ENCODE measurements around the gene EIF4G1. TPM values are rescaled to one million over a fixed set of nuclear protein-coding genes. Genes with fewer than 3 reads are reported as not detected.
A peak's percentile ranks its signal among the peaks of the same experiment; 100 is the strongest.

The EIF4G1 gene
- total and polyA plus RNA-seq, 2 of the 8 experiments (the other 6 are each of a cell fraction or from before 2014, with no cell fraction given) = 318 to 473 TPM

DNA sequence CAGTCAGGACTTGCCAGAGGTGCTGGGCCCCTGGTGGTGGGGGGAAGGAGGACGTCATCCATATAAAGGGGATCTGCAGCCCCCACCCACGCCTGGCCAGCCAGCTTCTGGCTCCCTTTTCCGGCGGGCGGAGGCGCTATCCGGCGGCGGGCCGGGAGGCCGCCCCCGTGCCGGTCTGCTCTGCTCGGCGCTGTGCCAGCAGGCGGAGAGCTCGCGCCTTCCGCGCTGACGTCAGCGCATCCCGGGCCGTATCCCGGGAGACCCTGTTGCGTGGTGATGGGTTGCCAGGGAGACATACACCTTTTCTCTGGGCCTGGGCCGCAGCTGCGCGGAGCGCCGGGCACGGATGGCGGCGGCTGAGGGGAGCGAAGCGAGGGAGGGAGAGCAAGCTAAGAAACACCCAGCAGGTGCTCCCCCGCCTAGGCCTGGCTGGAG lies 24.1 kb downstream of the EIF4G1 start:
- peaks cover 5 to 27% (median 18%) of the 10 kb centered on the region in 4 experiments for H3K4me1 ChIP-seq (replicated peaks in 1 of 4; ENCODE audit: control insufficient read depth in 3 of 4, insufficient read depth in 4 of 4, low read length in 3 of 4)
- peaks cover 7 to 19% (median 16%) of the 10 kb centered on the region in 4 experiments; a peak in 7 of 8 replicates for H3K36me3 ChIP-seq (ENCODE audit: control insufficient read depth in 2 of 4, insufficient read depth in 4 of 4, low read length in 3 of 4)
- no peaks in the 10 kb centered on the region for H3K9me3 ChIP-seq (ENCODE audit: insufficient read depth in 2 of 2, low read depth in 1 of 2, low read length in 1 of 2)
- TF ChIP-seq GABPA (IDR thresholded peaks at IDR 0.05; ENCODE audit: borderline replicate concordance, insufficient read depth, low read length) (0 out of 2 replicates have a peak, but pooled peaks have one; percentile 22), NANOG (IDR thresholded peaks at IDR 0.05; ENCODE audit: insufficient read depth, low read depth, low read length, poor library complexity, severe bottlenecking) (no peak), SIRT6 (IDR thresholded peaks at IDR 0.05; ENCODE audit: low read length) (no peak), CREB1 (IDR thresholded peaks at IDR 0.05) (peak; percentile 90), EGR1 (IDR thresholded peaks at IDR 0.05; ENCODE audit: borderline replicate concordance, low read depth, low read length) (peak; percentile 86; the same call in 1 of the 2 replicates), SUZ12 (IDR thresholded peaks at IDR 0.05; ENCODE audit: low read length) (no peak), JUN (IDR thresholded peaks at IDR 0.05; ENCODE audit: low read depth, low read length) (no peak), PHF8 (conservative IDR thresholded peaks at IDR 0.05; ENCODE audit: low read depth, low read length) (no peak), SP1 (IDR thresholded peaks at IDR 0.05; ENCODE audit: low read depth, low read length) (no peak), BRCA1 (IDR thresholded peaks at IDR 0.05; ENCODE audit: low read depth, low read length) (no peak), YY1 (IDR thresholded peaks at IDR 0.05; ENCODE audit: low read depth, low read length) (0 out of 2 replicates have a peak, but pooled peaks have one; percentile 44), TEAD4 (IDR thresholded peaks at IDR 0.05; ENCODE audit: low read depth, low read length) (no peak), TAF1 (IDR thresholded peaks at IDR 0.05; ENCODE audit: low read depth, low read length) (0 out of 2 replicates have a peak, but pooled peaks have one; percentile 28), MAX (IDR thresholded peaks at IDR 0.05) (peak; percentile 52)

More for the DNA sequence above, 24.1 kb downstream of the EIF4G1 start:
- Histone ChIP-seq H3K56ac (replicated peaks; ENCODE audit: insufficient read length, low read depth, low read length) (no peak overlapping the region), H3K4ac (replicated peaks; ENCODE audit: insufficient read length, low read depth, low read length) (no peak overlapping the region), H4K91ac (replicated peaks; ENCODE audit: insufficient read length, low read length) (no peak overlapping the region), H2AFZ (ENCODE audit: low read length) (no peak overlapping the region), H2BK12ac (ENCODE audit: low read depth, low read length) (no peak overlapping the region), H4K8ac (ENCODE audit: extremely low read depth, insufficient read depth, low read length) (peak overlapping the region; percentile 81; the same call in 1 of the 2 replicates), H3K79me1 (ENCODE audit: low read depth, low read length) (peaks cover 9% of the 10 kb centered on the region), H3K9ac (replicated peaks in 1 of 4; ENCODE audit: extremely low read depth in 1 of 4, low read depth in 3 of 4, low read length in 3 of 4) (peak overlapping the region in 2 of 4 experiments; percentile 34 to 53; a peak in 3 of 7 replicates), H3K4me2 (ENCODE audit: insufficient read depth in 1 of 2, low read depth in 2 of 2, low read length in 2 of 2) (peak overlapping the region; percentile 72 to 98), H3K4me3 (ENCODE audit: extremely low read depth in 1 of 4, insufficient read depth in 2 of 4, low read depth in 3 of 4, low read length in 4 of 4) (peak overlapping the region in 3 of 4 experiments; percentile 12 to 50 (median 32); a peak in 4 of 8 replicates), H2BK20ac (ENCODE audit: low read length) (no peak overlapping the region), H3K27me3 (replicated peaks in 1 of 4; ENCODE audit: control insufficient read depth in 3 of 4, extremely low read depth in 1 of 4, insufficient read depth in 3 of 4, low read length in 3 of 4) (no peaks in the 10 kb centered on the region), H3K27ac (ENCODE audit: low read depth, low read length) (peak overlapping the region; percentile 32; the same call in 1 of the 2 replicates), H2BK120ac (replicated peaks; ENCODE audit: low read depth, low read length) (no peak overlapping the region), H2BK15ac (ENCODE audit: low read length) (no peak overlapping the region), H2AK5ac (ENCODE audit: low read depth, low read length) (no peak overlapping the region), H4K5ac (ENCODE audit: insufficient read length, low read depth, low read length) (no peak overlapping the region), H4K20me1 (replicated peaks in 1 of 2; ENCODE audit: control insufficient read depth in 1 of 2, insufficient read depth in 2 of 2, low read length in 2 of 2) (peaks cover 14 to 31% of the 10 kb centered on the region in 2 experiments), H3K18ac (ENCODE audit: extremely low read depth, low read length) (no peak overlapping the region), H3K23me2 (ENCODE audit: low read depth, low read length) (peaks cover 14% of the 10 kb centered on the region), H3K14ac (ENCODE audit: insufficient read length) (no peak overlapping the region), H2BK5ac (ENCODE audit: low read depth, low read length) (no peak overlapping the region; the same call in 1 of the 2 replicates), H3K23ac (ENCODE audit: insufficient read length) (no peak overlapping the region), H3K79me2 (ENCODE audit: control insufficient read depth in 1 of 2, insufficient read depth in 2 of 2, low read length in 2 of 2) (peaks cover 0 to 2% of the 10 kb centered on the region in 2 experiments; a peak in 1 of 4 replicates)
- peak; percentile 70 to 86 for DNase-seq (ENCODE audit: low read depth in 1 of 2, low spot score in 2 of 2)
- 10% methylated on average over 24 of the region's 37 CpGs; no CpG with 5 or more reads in 1 of the 2 experiments for WGBS, 2 experiments (ENCODE audit: extremely low coverage in 1 of 2, insufficient coverage in 1 of 2, insufficient read length in 1 of 2, insufficient replicate concordance in 2 of 2, low coverage in 1 of 2, low lambda C conversion rate in 2 of 2, missing lambda C conversion rate in 1 of 2)
- ChIA-PET CTCF (ENCODE audit: partially characterized antibody) (interaction anchor here (0.6 to 3.6 kb wide), 12 partner anchors 9 to 1367 kb away, joined by 3 to 16 read pairs (median 5); no protein-coding TSS in a partner anchor), POLR2A (ENCODE audit: partially characterized antibody) (interaction anchor here (0.8 to 3.6 kb wide), 13 partner anchors 9 to 155 kb away, joined by 3 to 30 read pairs (median 6); partner anchors contain the start of gene EIF4G1)
- no peak for FAIRE-seq

Measured in H1 (cell line).